GM21390 (cell line): Measurements from ENCODE around the gene BCAR3.
A peak's percentile ranks its signal among the peaks of the same experiment; 100 is the strongest.

Experiments used
- ATAC-seq: cut with Tn5 transposase; IDR thresholded peaks from one replicate; pipeline ENCODE4 v1.9.1; 2021; ENCODE audit not compliant: unreplicated experiment

The BCAR3 gene

GRCh38 chr1:93617670-93618499 lies 63.8 kb downstream of the BCAR3 start:
- ATAC-seq = no peak

- no peak for ATAC-seq
These were observed 64.5 kb downstream of the BCAR3 start for GRCh38 chr1:93616996-93617669.

DNA sequence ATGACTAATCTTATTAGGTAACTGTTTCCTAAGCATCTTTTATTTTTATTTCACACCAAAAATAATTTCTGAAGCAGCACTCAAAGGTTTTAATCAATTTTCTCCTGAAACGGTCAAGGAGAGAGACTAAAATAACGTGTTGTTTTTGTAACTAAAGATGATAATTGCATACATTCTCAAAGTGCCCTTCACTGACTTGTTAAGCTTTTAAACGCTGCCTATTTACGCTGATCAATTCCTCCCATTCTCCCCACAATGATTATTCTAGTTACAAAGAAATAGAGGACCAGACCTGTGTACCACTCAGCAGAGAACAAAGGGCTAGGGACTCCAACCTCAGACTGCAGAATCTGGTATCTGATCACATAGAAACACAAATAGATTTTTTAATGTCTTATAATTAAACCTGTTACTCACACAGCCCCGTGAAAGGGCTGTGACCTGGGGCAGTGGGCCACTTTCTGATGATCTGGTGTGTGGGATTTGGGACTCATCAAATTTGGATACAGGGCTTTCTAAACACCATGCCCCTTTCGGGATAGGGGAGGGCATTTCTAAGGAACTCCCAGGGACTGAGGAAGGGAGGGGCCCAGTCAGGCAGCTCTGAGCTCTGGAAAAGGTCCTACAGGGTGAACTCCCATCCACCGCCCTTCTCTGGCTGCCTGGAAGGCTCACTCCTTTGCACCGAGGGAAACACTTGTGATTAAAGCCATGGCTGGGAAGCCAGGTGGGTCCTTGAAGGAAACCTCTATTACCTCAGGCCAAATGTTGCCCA lies 65.2 kb downstream of the BCAR3 start:
- ATAC-seq = no peak

- ATAC-seq = peak; percentile 82
These were observed 66.0 kb downstream of the BCAR3 start for GRCh38 chr1:93615582-93616150.

GRCh38 chr1:93614986-93615581 lies 66.6 kb downstream of the BCAR3 start:
- peak; percentile 38 for ATAC-seq

DNA sequence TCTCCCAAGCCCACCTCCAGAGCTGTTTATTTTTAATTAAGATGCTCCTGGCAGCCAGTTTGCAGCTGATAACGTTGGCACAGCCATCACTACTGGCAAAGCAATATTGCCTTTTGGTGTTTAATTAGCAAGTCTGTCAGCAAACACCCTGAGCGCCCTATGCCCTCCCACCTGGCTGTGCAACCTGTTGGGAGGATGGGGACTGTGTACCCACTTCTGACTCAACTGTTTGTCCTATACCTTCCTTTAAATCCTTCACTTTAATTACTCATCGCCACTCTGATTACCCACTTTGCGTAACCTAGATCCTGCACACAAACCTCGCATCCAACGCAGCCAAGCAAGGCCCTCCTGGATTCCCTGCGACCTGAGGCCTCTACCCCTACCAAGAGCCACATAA lies 67.1 kb downstream of the BCAR3 start:
- ATAC-seq = no peak

GRCh38 chr1:93613898-93614297 lies 67.7 kb downstream of the BCAR3 start:
- ATAC-seq = no peak

GRCh38 chr1:93612510-93612909 lies 69.1 kb downstream of the BCAR3 start:
- ATAC-seq = no peak

- ATAC-seq = no peak
These were observed 70.0 kb downstream of the BCAR3 start for GRCh38 chr1:93611668-93612067.

DNA sequence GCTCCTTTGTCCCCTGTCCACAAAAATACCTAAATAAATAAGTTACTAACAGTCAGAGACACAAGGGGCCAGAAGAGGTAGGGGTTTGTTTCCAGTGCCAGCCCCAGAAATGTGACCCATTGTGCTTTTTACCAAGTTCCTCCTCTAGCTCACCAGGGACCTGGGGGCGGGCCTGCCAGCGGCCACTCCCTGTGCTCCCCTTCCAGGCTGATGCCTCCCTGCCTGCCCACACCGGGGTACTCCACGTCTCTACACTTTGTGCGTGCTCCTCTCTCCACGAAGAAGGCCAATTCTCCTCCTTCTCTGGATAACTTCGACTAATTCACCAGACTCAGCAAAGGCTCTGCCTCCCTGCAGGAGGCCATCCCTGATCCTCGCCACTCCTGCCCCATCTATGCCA lies 72.1 kb downstream of the BCAR3 start:
- no peak for ATAC-seq

- ATAC-seq = peak; percentile 11
These were observed 73.2 kb downstream of the BCAR3 start for GRCh38 chr1:93608187-93609109.

DNA sequence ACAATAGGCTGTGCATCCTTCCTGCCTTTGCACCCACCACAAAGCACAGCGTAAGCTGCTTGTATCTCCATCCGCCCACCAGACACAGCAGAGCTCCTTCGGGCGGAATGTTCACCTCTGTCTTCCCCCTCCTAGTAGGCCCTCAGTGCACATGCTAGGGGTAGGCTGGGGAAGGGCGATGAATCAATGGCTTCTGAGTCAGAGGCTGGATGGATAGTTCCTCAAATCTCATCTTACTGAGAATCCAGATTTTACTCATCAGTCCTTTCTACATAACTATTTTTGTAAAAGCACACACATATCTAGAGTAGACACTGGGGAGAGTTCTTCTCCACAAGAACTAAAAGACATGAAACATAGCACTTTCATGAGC lies 73.8 kb downstream of the BCAR3 start:
- ATAC-seq = peak; percentile 93

DNA sequence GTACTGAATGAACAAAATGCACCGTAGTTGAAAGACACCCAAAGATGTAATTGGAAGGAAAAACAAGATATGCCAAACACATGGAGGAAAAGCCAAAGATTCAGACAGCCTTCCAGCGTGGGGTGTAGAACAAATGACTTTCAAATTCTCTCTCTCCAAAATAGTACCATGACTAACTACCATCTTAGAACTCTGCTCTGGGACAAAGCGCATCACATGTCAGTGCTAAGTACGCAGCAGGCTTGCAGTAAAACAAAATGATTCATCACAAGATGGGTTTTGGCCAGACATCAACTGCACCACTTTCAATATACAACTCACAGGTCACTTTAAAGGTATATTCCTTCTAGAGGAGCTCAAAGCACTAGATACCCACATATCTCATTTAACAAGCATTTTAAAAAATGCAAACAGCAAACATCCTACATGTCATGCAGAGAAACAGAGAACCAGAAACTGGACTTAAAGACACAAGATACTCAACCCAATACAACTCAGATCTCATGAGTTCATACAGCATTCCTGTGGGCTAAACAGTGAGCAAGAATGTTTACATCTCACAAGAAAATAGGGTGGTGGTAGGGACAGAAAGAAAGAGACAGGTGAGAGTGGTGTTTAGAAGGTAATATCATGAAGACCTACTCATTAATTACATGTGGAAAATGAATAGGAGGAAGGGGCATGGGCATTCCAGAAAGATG lies 75.7 kb downstream of the BCAR3 start:
- no peak for ATAC-seq

DNA sequence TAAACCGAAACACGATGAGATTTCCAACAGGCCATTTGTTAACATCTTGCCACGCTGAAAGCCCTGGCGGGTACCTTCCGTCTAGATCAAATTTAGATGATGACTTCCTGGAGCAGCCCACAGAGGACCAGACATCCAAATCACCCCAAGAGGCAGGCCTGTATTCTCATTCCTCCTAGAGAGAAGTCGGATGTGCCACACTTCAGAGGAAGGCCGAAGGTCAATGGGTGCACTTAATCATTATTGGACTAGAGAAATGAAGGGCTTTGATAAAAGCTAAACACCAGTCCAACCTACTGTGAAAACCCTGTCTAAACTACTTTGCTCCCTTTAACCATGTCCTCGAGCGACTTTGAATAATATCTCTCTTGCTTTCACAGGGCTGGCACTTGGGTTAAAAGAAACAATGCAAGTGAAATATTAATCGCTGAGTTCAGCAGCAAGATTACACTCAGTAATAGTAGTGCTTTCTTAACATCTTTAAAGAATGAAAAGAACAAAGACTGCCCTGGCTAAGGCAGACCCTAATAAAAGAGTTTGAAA lies 76.5 kb downstream of the BCAR3 start:
- no peak for ATAC-seq

DNA sequence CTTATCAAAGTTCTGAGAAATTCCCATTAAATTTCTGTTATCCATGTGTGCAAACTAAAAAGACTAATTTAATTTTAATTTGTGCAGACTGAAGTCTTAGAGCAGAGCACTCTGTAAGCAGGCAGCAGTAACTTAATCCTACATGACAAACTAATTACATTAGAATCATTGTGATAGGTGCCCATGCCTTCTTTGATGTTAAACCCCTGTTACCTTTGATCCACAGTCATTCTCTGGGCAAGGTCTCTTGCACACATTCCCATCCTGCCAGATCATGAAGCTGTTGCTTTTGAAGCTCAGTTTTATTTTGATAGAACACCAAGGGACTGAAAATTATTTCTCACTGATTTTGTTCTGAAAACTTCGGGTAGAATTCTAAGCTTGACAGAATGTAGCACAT lies 77.2 kb downstream of the BCAR3 start:
- ATAC-seq = no peak

- ATAC-seq = no peak
These were observed 78.0 kb downstream of the BCAR3 start for GRCh38 chr1:93603601-93604000.

GRCh38 chr1:93603106-93603505 lies 78.5 kb downstream of the BCAR3 start:
- ATAC-seq = no peak

- no peak for ATAC-seq
These were observed 79.5 kb downstream of the BCAR3 start for GRCh38 chr1:93602101-93602500.

- ATAC-seq = no peak
These were observed 80.0 kb downstream of the BCAR3 start for GRCh38 chr1:93601686-93602085.
